Keratinocyte (primary cell): ENCODE results near the gene FTCD. TPM values are rescaled to one million over a fixed set of nuclear protein-coding genes. Genes with fewer than 3 reads are reported as not detected.

Experiments used
- DNase-seq: peaks from one replicate; pipeline ENCODE4 v3.0.0-alpha.2; 2011; ENCODE audit warnings: low read depth, missing footprints, low spot score
- FAIRE-seq: peaks from 2 replicates; lab custom pipeline; 2011; peaks lifted over from hg19 to GRCh38; lab: Jason Lieb, UNC
- H2AFZ ChIP-seq: 2 replicates; pipeline ENCODE4 v1.6.0; 2012; ENCODE audit warnings: low read length, control low read depth, inconsistent platforms; ENCODE audit not compliant: control insufficient read depth
- H3K27ac ChIP-seq: 2 replicates; pipeline ENCODE4 v1.5.1; 2011; ENCODE audit warnings: low read length; ENCODE audit not compliant: control insufficient read depth, insufficient read depth
- H3K27me3 ChIP-seq: 3 replicates; pipeline ENCODE4 v1.6.0; 2011; ENCODE audit warnings: low read length; ENCODE audit not compliant: control insufficient read depth, insufficient read depth; ENCODE audit errors: extremely low read depth
- H3K36me3 ChIP-seq, 2 experiments: 2 replicates in 1 of 2; 3 replicates in 1 of 2; pipeline ENCODE4 v1.5.1; 2011; ENCODE audit warnings: low read length in 2 of 2, mild to moderate bottlenecking in 1 of 2; ENCODE audit not compliant: control insufficient read depth in 2 of 2, insufficient read depth in 2 of 2; ENCODE audit errors: extremely low read depth in 1 of 2
- H3K4me1 ChIP-seq: 3 replicates; pipeline ENCODE4 v1.5.1; 2011; ENCODE audit warnings: low read length; ENCODE audit not compliant: control insufficient read depth, insufficient read depth; ENCODE audit errors: extremely low read depth
- H3K4me2 ChIP-seq: 3 replicates; pipeline ENCODE4 v1.6.0; 2011; ENCODE audit warnings: low read depth, low read length; ENCODE audit not compliant: control insufficient read depth, insufficient read depth; ENCODE audit errors: extremely low read depth
- H3K4me3 ChIP-seq, 3 experiments: fragments of 200-600 bp in 1 of 3; sonication (generic) in 1 of 3; 2 replicates in 2 of 3; 3 replicates in 1 of 3; pipeline ENCODE4 v1.5.1; 2011 to 2016; ENCODE audit warnings: low read length in 3 of 3, mild to moderate bottlenecking in 3 of 3, control low read depth in 2 of 3, inconsistent platforms in 1 of 3, low read depth in 1 of 3, mixed read lengths in 1 of 3, mixed run types in 1 of 3, moderate library complexity in 1 of 3; ENCODE audit not compliant: control insufficient read depth in 2 of 3, insufficient read depth in 2 of 3; ENCODE audit errors: extremely low read depth in 1 of 3
- H3K79me2 ChIP-seq: 2 replicates; pipeline ENCODE4 v1.6.0; 2012; ENCODE audit warnings: low read length; ENCODE audit not compliant: control insufficient read depth, insufficient read depth
- H3K9ac ChIP-seq: 3 replicates; pipeline ENCODE4 v1.6.0; 2011; ENCODE audit warnings: low read length; ENCODE audit not compliant: control insufficient read depth, insufficient read depth; ENCODE audit errors: extremely low read depth
- H3K9me1 ChIP-seq: 3 replicates; pipeline ENCODE4 v1.6.0; 2011; ENCODE audit warnings: low read length; ENCODE audit not compliant: control insufficient read depth, insufficient read depth; ENCODE audit errors: extremely low read depth
- H3K9me3 ChIP-seq: 2 replicates; pipeline ENCODE4 v1.5.1; 2012; ENCODE audit warnings: low read depth, low read length; ENCODE audit not compliant: control insufficient read depth
- H4K20me1 ChIP-seq: 3 replicates; pipeline ENCODE4 v1.6.0; 2011; ENCODE audit warnings: low read length; ENCODE audit not compliant: control insufficient read depth, insufficient read depth; ENCODE audit errors: extremely low read depth
- CTCF ChIP-seq, 3 experiments: IDR thresholded peaks in 1 of 3; conservative IDR thresholded peaks in 1 of 3; optimal IDR thresholded peaks in 1 of 3; 2 replicates in 2 of 3; 3 replicates in 1 of 3; pipeline versions ENCODE3 to v1.5.1; 2011; ENCODE audit warnings: low read length in 3 of 3, mild to moderate bottlenecking in 3 of 3, moderate library complexity in 2 of 3, control low read depth in 1 of 3, inconsistent platforms in 1 of 3; ENCODE audit not compliant: insufficient read depth in 2 of 3; ENCODE audit errors: extremely low read depth in 1 of 3
- EZH2 ChIP-seq: IDR thresholded peaks from one replicate; pipeline ENCODE4 v1.6.1; 2012; ENCODE audit warnings: inconsistent platforms, mild to moderate bottlenecking, low read length, moderate library complexity
- dilution Hi-C: fragments of 300-500 bp; cut with MboI; formaldehyde crosslinking; loops from one replicate; pipeline ENCODE4 v1.7.0; 2020; ENCODE audit warnings: low sequenced_read_pairs; ENCODE audit not compliant: extremely low pct_ligation_motif_present
- polyA plus RNA-seq, 5 experiments: library from polyadenylated mRNA; depleted of rRNA in 3 of 5; stranded (reverse) in 3 of 5; stranded (forward) in 1 of 5; unstranded in 1 of 5; fragments of >200 nt; gene quantifications; 1 replicate in 1 of 5; 2 replicates in 3 of 5; 3 replicates in 1 of 5; pipeline versions ENCODE4 v1.2.1 to v1.2.3, GENCODE V29; 2011 to 2012; ENCODE audit warnings: missing spikeins in 2 of 5, low read depth in 1 of 5, low replicate concordance in 1 of 5

FTCD gene
- polyA plus RNA-seq, 1 donor (not counting 4 experiments of a cell fraction or from before 2014, with no cell fraction given): not detected

GRCh38 chr21:46129846-46130651 is 25.3 kb downstream of the FTCD start:
- TF ChIP-seq EZH2 (no peak), CTCF (optimal IDR thresholded peaks at IDR 0.05 in 1 of 3, IDR thresholded peaks at IDR 0.05 in 1 of 3, conservative IDR thresholded peaks at IDR 0.05 in 1 of 3; ENCODE audit: extremely low read depth in 1 of 3, insufficient read depth in 2 of 3, low read length in 3 of 3) (no peak)
- Histone ChIP-seq H3K4me2 (no peak overlapping the region), H3K79me2 (no peaks in the 10 kb centered on the region), H3K27me3 (no peaks in the 10 kb centered on the region), H3K4me3 (no peak overlapping the region), H3K9me3 (peaks cover 4% of the 10 kb centered on the region), H4K20me1 (no peaks in the 10 kb centered on the region), H3K27ac (no peak overlapping the region), H3K4me1 (no peaks in the 10 kb centered on the region), H2AFZ (no peak overlapping the region), H3K9ac (no peak overlapping the region), H3K36me3 (no peaks in the 10 kb centered on the region), H3K9me1 (no peaks in the 10 kb centered on the region)
- no peak for FAIRE-seq
- dilution Hi-C loops: no loop called here
- DNase-seq: no peak

- H3K27me3 ChIP-seq: no peaks in the 10 kb centered on the region
- H3K36me3 ChIP-seq: no peaks in the 10 kb centered on the region
- dilution Hi-C loops: no loop called here
- TF ChIP-seq EZH2: no peak
- TF ChIP-seq CTCF (optimal IDR thresholded peaks at IDR 0.05 in 1 of 3, IDR thresholded peaks at IDR 0.05 in 1 of 3, conservative IDR thresholded peaks at IDR 0.05 in 1 of 3; ENCODE audit: extremely low read depth in 1 of 3, insufficient read depth in 2 of 3, low read length in 3 of 3): no peak
- H3K27ac ChIP-seq: no peak overlapping the region
- H3K4me2 ChIP-seq: no peak overlapping the region
- H3K4me1 ChIP-seq: no peaks in the 10 kb centered on the region
- DNase-seq (no peak), FAIRE-seq (no peak)
- H3K9me1 ChIP-seq: no peaks in the 10 kb centered on the region
- no peaks in the 10 kb centered on the region for H3K79me2 ChIP-seq
- peaks cover 4% of the 10 kb centered on the region for H3K9me3 ChIP-seq
- no peak overlapping the region for H3K4me3 ChIP-seq
- no peaks in the 10 kb centered on the region for H4K20me1 ChIP-seq
- H2AFZ ChIP-seq: no peak overlapping the region
- no peak overlapping the region for H3K9ac ChIP-seq
Measured at GRCh38 chr21:46128933-46129571, 26.3 kb downstream of the FTCD start.
